SK-N-SH (cell line): ENCODE measurements around the gene FMN1. TPM values are rescaled to one million over a fixed set of nuclear protein-coding genes. Genes with fewer than 3 reads are reported as not detected.

Source experiments
- CTCF ChIA-PET: fragments of 300-600, 350-600 bp; formaldehyde crosslinking; extraction: SDS; loops from one replicate; lab custom pipeline; 2021; lab: Yijun Ruan, JAX
- POLR2A ChIA-PET: fragments of 350-600 bp; sonication (Branson Sonifier 250); formaldehyde crosslinking; extraction: SDS; loops from one replicate; lab custom pipeline; 2020; ENCODE audit warnings: antibody characterized with exemption, inconsistent platforms; lab: Yijun Ruan, JAX
- DNase-seq: peaks from one replicate; pipeline ENCODE4 v3.0.0; 2012
- H2AFZ ChIP-seq: fragments of 200-600 bp; sonication (generic); 2 replicates; pipeline ENCODE4 v1.8.1; 2016; ENCODE audit warnings: antibody characterized with exemption, mild to moderate bottlenecking, low read depth
- H3F3A ChIP-seq: fragments of 200-600 bp; sonication (generic); replicated peaks from 2 replicates; pipeline ENCODE3; 2016; ENCODE audit warnings: antibody characterized with exemption, mild to moderate bottlenecking; ENCODE audit not compliant: insufficient read depth
- H3K27ac ChIP-seq, 2 experiments: fragments of 200-500 bp in 1 of 2; fragments of 200-600 bp in 1 of 2; sonication (Bioruptor generic) in 1 of 2; sonication (generic), shearing (Covaris generic) in 1 of 2; 2 replicates each; pipeline versions ENCODE4 v1.5.1 to v1.6.1; 2014 to 2016; ENCODE audit warnings: low read depth in 2 of 2, inconsistent platforms in 1 of 2, low read length in 1 of 2, mild to moderate bottlenecking in 1 of 2, mixed read lengths in 1 of 2
- H3K27me3 ChIP-seq: fragments of 200-600 bp; sonication (generic), shearing (Covaris generic); 2 replicates; pipeline ENCODE4 v1.6.1; 2016; ENCODE audit warnings: mixed run types; ENCODE audit not compliant: insufficient read depth
- H3K36me3 ChIP-seq, 2 experiments: fragments of 200-500 bp in 1 of 2; fragments of 200-600 bp in 1 of 2; sonication (Bioruptor generic) in 1 of 2; sonication (generic) in 1 of 2; replicated peaks in 1 of 2; 2 replicates each; pipeline versions ENCODE3 to v1.5.1; 2014 to 2016; ENCODE audit warnings: low read length in 1 of 2, mild to moderate bottlenecking in 1 of 2; ENCODE audit not compliant: insufficient read depth in 2 of 2, control insufficient read depth in 1 of 2
- H3K4me1 ChIP-seq, 2 experiments: fragments of 200-500 bp in 1 of 2; fragments of 200-600 bp in 1 of 2; sonication (Bioruptor generic) in 1 of 2; sonication (generic), shearing (Covaris generic) in 1 of 2; 2 replicates each; pipeline versions ENCODE4 v1.5.1 to v1.6.1; 2014 to 2016; ENCODE audit warnings: low read depth in 1 of 2, low read length in 1 of 2, mixed run types in 1 of 2; ENCODE audit not compliant: insufficient read depth in 2 of 2, control insufficient read depth in 1 of 2
- H3K4me2 ChIP-seq: fragments of 200-600 bp; sonication (generic), shearing (Covaris generic); 2 replicates; pipeline ENCODE4 v1.6.1; 2017; ENCODE audit warnings: mixed run types
- H3K4me3 ChIP-seq, 2 experiments: fragments of 200-500 bp in 1 of 2; fragments of 200-600 bp in 1 of 2; sonication (Bioruptor generic) in 1 of 2; sonication (generic), shearing (Covaris generic) in 1 of 2; 2 replicates each; pipeline versions ENCODE4 v1.5.1 to v1.8.1; 2014 to 2016; ENCODE audit warnings: low read depth in 2 of 2, inconsistent platforms in 1 of 2, low read length in 1 of 2, mild to moderate bottlenecking in 1 of 2, mixed read lengths in 1 of 2, moderate library complexity in 1 of 2
- H3K79me2 ChIP-seq: fragments of 200-600 bp; sonication (generic); 2 replicates; pipeline ENCODE4 v1.8.1; 2017; ENCODE audit warnings: mild to moderate bottlenecking; ENCODE audit not compliant: insufficient read depth
- H3K9ac ChIP-seq: fragments of 200-600 bp; sonication (generic); 2 replicates; pipeline ENCODE4 v1.6.1; 2017; ENCODE audit warnings: mixed run types
- H3K9me2 ChIP-seq: fragments of 200-600 bp; sonication (generic); 2 replicates; pipeline ENCODE4 v1.6.1; 2017; ENCODE audit warnings: mixed run types
- H3K9me3 ChIP-seq: fragments of 200-600 bp; sonication (generic); 2 replicates; pipeline ENCODE4 v1.6.1; 2017; ENCODE audit warnings: mixed run types, mild to moderate bottlenecking, moderate library complexity
- H4K20me1 ChIP-seq: fragments of 200-600 bp; sonication (generic); 2 replicates; pipeline ENCODE4 v1.6.1; 2017; ENCODE audit warnings: mild to moderate bottlenecking, mixed run types; ENCODE audit not compliant: insufficient read depth
- CHD2 ChIP-seq: fragments of 150-350 bp; IDR thresholded peaks from 2 replicates; pipeline ENCODE4 v1.6.1; 2018; ENCODE audit warnings: low read length; ENCODE audit not compliant: partially characterized antibody
- CTCF ChIP-seq: fragments of 200-600 bp; sonication (generic); IDR thresholded peaks from 2 replicates; pipeline ENCODE4 v1.6.1; 2017; ENCODE audit warnings: antibody characterized with exemption, mild to moderate bottlenecking, moderate library complexity
- EP300 ChIP-seq, 2 experiments: IDR thresholded peaks; 2 replicates each; pipeline versions ENCODE4 v1.4.0 to v1.6.1; 2012; ENCODE audit warnings: borderline replicate concordance in 1 of 2, low read depth in 1 of 2, low read length in 1 of 2
- EZH2phosphoT487 ChIP-seq: fragments of 200-600 bp; sonication (generic); IDR thresholded peaks from 2 replicates; pipeline ENCODE4 v1.6.1; 2017; ENCODE audit warnings: low read depth, mixed run types, mild to moderate bottlenecking, antibody characterized with exemption, moderate library complexity, borderline replicate concordance
- FOSL2 ChIP-seq: IDR thresholded peaks from 2 replicates; pipeline ENCODE4 v1.4.0; 2012; ENCODE audit warnings: low read depth, mild to moderate bottlenecking, moderate library complexity, borderline replicate concordance
- FOXM1 ChIP-seq: IDR thresholded peaks from 2 replicates; pipeline ENCODE4 v1.4.0; 2012; ENCODE audit warnings: low read depth, mild to moderate bottlenecking
- GABPA ChIP-seq: IDR thresholded peaks from 2 replicates; pipeline ENCODE4 v1.4.0; 2012; ENCODE audit warnings: low read depth, mild to moderate bottlenecking
- JUND ChIP-seq: IDR thresholded peaks from 2 replicates; pipeline ENCODE4 v1.4.0; 2012
- MAX ChIP-seq: IDR thresholded peaks from 2 replicates; pipeline ENCODE4 v1.4.0; 2012; ENCODE audit warnings: low read depth
- MEF2A ChIP-seq: IDR thresholded peaks from 2 replicates; pipeline ENCODE4 v1.4.0; 2012; ENCODE audit warnings: low read depth, borderline replicate concordance
- MXI1 ChIP-seq: IDR thresholded peaks from 2 replicates; pipeline ENCODE4 v1.6.1; 2012; ENCODE audit warnings: mild to moderate bottlenecking, low read depth, low read length, improper control_type of control experiment
- NFIC ChIP-seq: IDR thresholded peaks from 2 replicates; pipeline ENCODE4 v1.4.0; 2012; ENCODE audit warnings: borderline replicate concordance
- NRF1 ChIP-seq: IDR thresholded peaks from 2 replicates; pipeline ENCODE4 v1.6.1; 2012; ENCODE audit warnings: low read depth, mild to moderate bottlenecking, low read length
- RCOR1 ChIP-seq: fragments of 150-350 bp; IDR thresholded peaks from 2 replicates; pipeline ENCODE4 v1.6.1; 2017; ENCODE audit warnings: antibody characterized with exemption, low read length
- REST ChIP-seq: IDR thresholded peaks from 2 replicates; pipeline ENCODE4 v1.6.1; 2012; ENCODE audit warnings: mild to moderate bottlenecking, low read depth, low read length, moderate library complexity
- RXRA ChIP-seq: IDR thresholded peaks from 2 replicates; pipeline ENCODE4 v1.4.0; 2012; ENCODE audit warnings: low read depth, mild to moderate bottlenecking, borderline replicate concordance
- SIN3A ChIP-seq: IDR thresholded peaks from 2 replicates; pipeline ENCODE4 v1.6.1; 2012; ENCODE audit warnings: low read depth, mild to moderate bottlenecking, low read length, moderate library complexity, borderline replicate concordance
- TAF1 ChIP-seq: IDR thresholded peaks from 2 replicates; pipeline ENCODE4 v1.6.1; 2012; ENCODE audit warnings: low read depth, mild to moderate bottlenecking, low read length, moderate library complexity, borderline replicate concordance
- TEAD4 ChIP-seq: IDR thresholded peaks from 2 replicates; pipeline ENCODE4 v1.4.0; 2012; ENCODE audit warnings: mild to moderate bottlenecking, borderline replicate concordance; ENCODE audit not compliant: insufficient read depth
- USF1 ChIP-seq: IDR thresholded peaks from 2 replicates; pipeline ENCODE4 v1.4.0; 2012; ENCODE audit warnings: low read depth, borderline replicate concordance
- USF2 ChIP-seq: fragments of 150-350 bp; IDR thresholded peaks from 2 replicates; pipeline ENCODE4 v1.6.1; 2017; ENCODE audit warnings: antibody characterized with exemption, low read length, low read depth, borderline replicate concordance
- ZBTB33 ChIP-seq: IDR thresholded peaks from 2 replicates; pipeline ENCODE4 v1.4.0; 2012; ENCODE audit warnings: low read depth, borderline replicate concordance
- WGBS: methylation state at CpG from one replicate; pipeline ENCODE4 v1.1.6; 2017; ENCODE audit warnings: low lambda C conversion rate; 5-methylcytosine and 5-hydroxymethylcytosine counted together
- polyA plus RNA-seq, 3 experiments: library from polyadenylated mRNA; depleted of rRNA; stranded (reverse); fragments of >200 nt; gene quantifications; 2 replicates each; pipeline ENCODE4 v1.2.3, GENCODE V29; 2012

FMN1 gene
- polyA plus RNA-seq, 1 of the 3 experiments (the other 2 are of a cell fraction), result 9.1 TPM

- Histone ChIP-seq H4K20me1 (no peaks in the 10 kb centered on the region), H3K4me3 (no peak overlapping the region), H3F3A (no peaks in the 10 kb centered on the region), H3K27me3 (no peaks in the 10 kb centered on the region), H3K27ac (peak overlapping the region; percentile 34 to 76; a peak in 3 of 4 replicates), H2AFZ (no peak overlapping the region), H3K9me3 (no peaks in the 10 kb centered on the region), H3K4me2 (no peak overlapping the region), H3K36me3 (no peaks in the 10 kb centered on the region), H3K9ac (no peak overlapping the region), H3K9me2 (no peaks in the 10 kb centered on the region), H3K79me2 (no peaks in the 10 kb centered on the region), H3K4me1 (peaks cover 0 to 20% of the 10 kb centered on the region in 2 experiments; a peak in 2 of 4 replicates)
- DNase-seq, result no peak
- POLR2A ChIA-PET, result no interaction called here
- 64% methylated on average over 2 of the region's 2 CpGs for WGBS
- CTCF ChIA-PET, result interaction anchor here (0.5 to 1.7 kb wide), 4 partner anchors 11 to 64 kb away, joined by 3 to 6 read pairs (median 3); partner anchors contain the start of gene FMN1
- TF ChIP-seq FOXM1 (no peak), CTCF (no peak), USF2 (no peak), TAF1 (no peak), NFIC (peak; percentile 23; the same call in 1 of the 2 replicates), SIN3A (no peak), MAX (no peak), EZH2phosphoT487 (no peak), ZBTB33 (no peak), REST (no peak), GABPA (no peak), NRF1 (no peak), MEF2A (no peak), EP300 (IDR thresholded peaks at IDR 0.05; ENCODE audit: borderline replicate concordance in 1 of 2, low read depth in 1 of 2, low read length in 1 of 2) (peak in 1 of 2 experiments; percentile 14; a peak in 1 of 4 replicates), MXI1 (no peak), RXRA (no peak), USF1 (no peak; the same call in 1 of the 2 replicates), TEAD4 (no peak), JUND (no peak), RCOR1 (no peak), FOSL2 (no peak), CHD2 (no peak)
Observed at GRCh38 chr15:33209575-33210481, 15.3 kb upstream of the FMN1 start.
